Ovary (tissue), 9 donors: ENCODE measurements around the gene PA2G4. TPM values are rescaled to one million over a fixed set of nuclear protein-coding genes. Genes with fewer than 3 reads are reported as not detected.

Experiments used
- DNase-seq, 5 donors: peaks; one replicate each; pipeline ENCODE4 v3.0.0-alpha.2; 2019 to 2020
- H3K27ac ChIP-seq, 2 donors: fragments of 200-600 bp; one replicate each; pipeline versions ENCODE4 v1.5.1 to v1.8.0; 2019 to 2022
- H3K27me3 ChIP-seq: fragments of 200-600 bp; one replicate; pipeline ENCODE4 v1.8.0; 2022
- H3K36me3 ChIP-seq: fragments of 200-600 bp; sonication (generic); one replicate; pipeline ENCODE4 v1.5.1; 2019
- H3K4me1 ChIP-seq: one replicate; pipeline ENCODE4 v1.8.1; 2013; ENCODE audit warnings: mild to moderate bottlenecking, moderate library complexity; ENCODE audit not compliant: insufficient read depth
- H3K4me3 ChIP-seq: fragments of 200-600 bp; sonication (generic); one replicate; pipeline ENCODE4 v1.5.1; 2017
- H3K9me3 ChIP-seq, 2 donors: fragments of 200-600 bp in 1 of 2; sonication (generic) in 1 of 2; one replicate each; pipeline versions ENCODE4 v1.5.1 to v1.8.1; 2013 to 2019; ENCODE audit warnings: mild to moderate bottlenecking in 1 of 2, moderate library complexity in 1 of 2
- EP300 ChIP-seq: sonication (generic); formaldehyde crosslinking; IDR thresholded peaks from one replicate; pipeline ENCODE4 v1.6.1; 2017; ENCODE audit warnings: antibody characterized with exemption
- POLR2A ChIP-seq: fragments of 450-650 bp; IDR thresholded peaks from one replicate; pipeline ENCODE4 v1.6.1; 2017; ENCODE audit warnings: antibody characterized with exemption, mild to moderate bottlenecking, moderate library complexity
- WGBS, 3 donors: extraction: QIAGEN DNeasy Blood & Tissue Kit in 1 of 3; methylation state at CpG; one replicate each; pipeline versions ENCODE4 v1.1.5 to v1.1.7; 2013 to 2017; 5-methylcytosine and 5-hydroxymethylcytosine counted together
- intact Hi-C, 4 donors: fragments of 100-400 bp; cut with DNase I; formaldehyde crosslinking; loops; one replicate each; pipeline versions ENCODE4 v1.11.0 to v1.15.1; 2022 to 2023
- polyA plus RNA-seq, 2 donors: library from polyadenylated mRNA; stranded (reverse); fragments of 200-250 nt in 1 of 2; fragments of 350-450 nt in 1 of 2; fragmentation: Illumina TruSeq in 1 of 2; extraction: RNeasy Lipid Tissue Mini Kit (QIAGEN cat#74804) in 1 of 2; gene quantifications; one replicate each; pipeline ENCODE4 v1.2.3, GENCODE V29; 2013 to 2014
- total RNA-seq, 7 donors: library from RNA; depleted of rRNA in 2 of 7; stranded (reverse); fragments of >200 nt in 2 of 7; fragmentation: NEBNext Ultra II Directional in 3 of 7; extraction: Animal tissue kit (Norgen Biotek cat#: 25700) in 3 of 7; gene quantifications; one replicate each; pipeline versions ENCODE4 v1.1.0 to v1.2.4, GENCODE V29; 2016 to 2023
- TF ChIP-seq, protein P1 (sequence below), 3 donors: fragments of 450-650 bp in 2 of 3; fragments of 200-600 bp in 1 of 3; IDR thresholded peaks; one replicate each; pipeline versions ENCODE4 v1.5.1 to v1.8.0; 2016 to 2022; ENCODE audit warnings: antibody characterized with exemption in 3 of 3, mild to moderate bottlenecking in 1 of 3
- donor health status: DM: no; HTN: no; CAD: no; lungs with moderate emphysema.
- donor health status: DM: no; HTN: no; CAD: no.
- donor health status: Bipolar disorder and iron deficiency.
- donor health status: DM: yes; HTN: yes; CAD: no.
- donor health status: DM: no; HTN: no; CAD: no.
- donor health status: DM: yes; HTN: yes; CAD: no.

The PA2G4 gene
- total and polyA plus RNA-seq, 9 donors, result 65.6 to 219 (median 79.7) TPM

DNA sequence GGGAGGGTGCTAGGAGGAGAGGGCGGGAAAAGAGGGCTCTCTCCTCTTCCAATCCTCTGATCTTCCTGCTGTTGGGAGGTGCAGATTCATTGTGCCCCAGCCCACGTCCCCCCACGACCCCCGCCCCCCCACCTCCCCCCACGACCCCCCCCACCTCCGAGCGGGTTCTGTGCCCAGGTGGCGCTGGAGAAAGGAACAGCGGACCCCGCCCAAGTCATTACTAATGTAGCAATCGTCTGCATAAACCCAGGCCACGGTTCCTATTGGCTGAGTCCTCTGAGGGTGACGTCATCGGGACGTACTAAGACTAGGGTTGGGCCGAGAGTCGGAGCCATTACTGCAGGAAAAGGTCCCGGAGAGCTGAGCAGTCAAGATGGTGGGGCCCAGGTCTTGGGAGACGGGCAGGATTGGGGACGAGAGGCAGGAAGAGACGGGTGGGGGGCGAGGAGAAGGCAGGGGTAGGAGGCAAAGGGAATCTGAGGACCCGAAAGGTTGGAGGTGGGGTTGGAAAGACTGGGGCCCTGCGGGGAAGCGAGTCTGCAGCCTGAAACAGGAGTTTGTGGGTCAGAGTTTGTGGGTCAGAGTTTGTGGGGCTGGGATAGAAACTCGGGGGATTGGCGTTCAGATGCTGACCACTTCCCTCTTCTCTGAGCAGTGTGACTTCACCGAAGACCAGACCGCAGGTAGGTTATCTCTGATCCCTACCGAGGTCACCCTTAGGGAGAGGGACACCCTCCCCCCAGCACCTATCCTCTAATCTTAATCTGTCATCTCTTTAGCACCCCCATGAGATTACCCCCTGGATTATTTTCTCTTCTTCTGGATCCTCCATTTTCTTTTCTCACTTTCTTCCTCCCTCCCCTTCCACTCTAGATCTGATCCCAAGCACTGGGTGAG is 53.9 kb downstream of the PA2G4 start, which contains the start of gene MYL6:
TSS of gene MYL6 (plus strand) at position 331 of the 897 bp plus-strand sequence. CDS start at position 374, 43 bp downstream.
- H3K27ac ChIP-seq, result peak within 1 kb of the TSS; percentile 82 to 91
- H3K4me1 ChIP-seq, result peaks cover 3% of the 10 kb centered on the region
- intact Hi-C loops, result loop anchor here in 2 of 4 donors (2.0 to 5.0 kb wide), 3 partner anchors 31 to 64 kb away; partner anchors contain the start of genes NABP2 (in 1 of the 2) and RNF41 (in 1 of the 2)
- no peaks in the 10 kb centered on the region for H3K9me3 ChIP-seq
- WGBS, 3 donors, result 0 to 1% (median 1%) methylated on average over 30 of the region's 30 CpGs
- TF ChIP-seq POLR2A (peak; percentile 100), EP300 (no peak)
- TF ChIP-seq, protein P1, sequence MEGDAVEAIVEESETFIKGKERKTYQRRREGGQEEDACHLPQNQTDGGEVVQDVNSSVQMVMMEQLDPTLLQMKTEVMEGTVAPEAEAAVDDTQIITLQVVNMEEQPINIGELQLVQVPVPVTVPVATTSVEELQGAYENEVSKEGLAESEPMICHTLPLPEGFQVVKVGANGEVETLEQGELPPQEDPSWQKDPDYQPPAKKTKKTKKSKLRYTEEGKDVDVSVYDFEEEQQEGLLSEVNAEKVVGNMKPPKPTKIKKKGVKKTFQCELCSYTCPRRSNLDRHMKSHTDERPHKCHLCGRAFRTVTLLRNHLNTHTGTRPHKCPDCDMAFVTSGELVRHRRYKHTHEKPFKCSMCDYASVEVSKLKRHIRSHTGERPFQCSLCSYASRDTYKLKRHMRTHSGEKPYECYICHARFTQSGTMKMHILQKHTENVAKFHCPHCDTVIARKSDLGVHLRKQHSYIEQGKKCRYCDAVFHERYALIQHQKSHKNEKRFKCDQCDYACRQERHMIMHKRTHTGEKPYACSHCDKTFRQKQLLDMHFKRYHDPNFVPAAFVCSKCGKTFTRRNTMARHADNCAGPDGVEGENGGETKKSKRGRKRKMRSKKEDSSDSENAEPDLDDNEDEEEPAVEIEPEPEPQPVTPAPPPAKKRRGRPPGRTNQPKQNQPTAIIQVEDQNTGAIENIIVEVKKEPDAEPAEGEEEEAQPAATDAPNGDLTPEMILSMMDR (IDR thresholded peaks at IDR 0.05), result peak in 2 of 3 donors; percentile 4 to 9
- no peaks in the 10 kb centered on the region for H3K27me3 ChIP-seq
- peak; percentile 93 to 98 (median 97) for DNase-seq
- H3K36me3 ChIP-seq, result no peaks in the 10 kb centered on the region
- peak within 1 kb of the TSS; percentile 97 for H3K4me3 ChIP-seq

GRCh38 chr12:56158926-56159461 is 54.6 kb downstream of the PA2G4 start:
- Histone ChIP-seq H3K36me3 (no peaks in the 10 kb centered on the region), H3K4me3 (peak overlapping the region; percentile 97), H3K27me3 (no peaks in the 10 kb centered on the region), H3K27ac (peak overlapping the region; percentile 82 to 91), H3K9me3 (no peaks in the 10 kb centered on the region), H3K4me1 (peaks cover 1% of the 10 kb centered on the region)
- DNase-seq, result peak; percentile 57 to 77 (median 70)
- TF ChIP-seq, protein P1 (IDR thresholded peaks at IDR 0.05), result no peak
- no peak for TF ChIP-seq POLR2A
- no peak for TF ChIP-seq EP300
- 0 to 1% (median 0%) methylated on average over 6 of the region's 6 CpGs for WGBS, 3 donors
- intact Hi-C loops, result loop anchor here in 2 of 4 donors (2.0 to 5.0 kb wide), 3 partner anchors 32 to 63 kb away; partner anchors contain the start of genes NABP2 (in 1 of the 2) and RNF41 (in 1 of the 2)

- TF ChIP-seq POLR2A (no peak), EP300 (no peak)
- TF ChIP-seq, protein P1 (IDR thresholded peaks at IDR 0.05), result no peak
- H3K27ac ChIP-seq, result peak overlapping the region; percentile 82 to 91
- peak in 1 of 5 donors; percentile 33 for DNase-seq
- 12 to 22% (median 13%) methylated on average over 8 of the region's 8 CpGs for WGBS, 3 donors
- no peaks in the 10 kb centered on the region for H3K27me3 ChIP-seq
- peak overlapping the region; percentile 97 for H3K4me3 ChIP-seq
- H3K9me3 ChIP-seq, result no peaks in the 10 kb centered on the region
- no peaks in the 10 kb centered on the region for H3K36me3 ChIP-seq
- intact Hi-C loops, result loop anchor here in 3 of 4 donors (2.0 to 5.0 kb wide), 5 partner anchors 31 to 63 kb away; partner anchors contain the start of genes RNF41 (in 2 of the 3) and NABP2 (in 1 of the 3)
- peaks cover 1% of the 10 kb centered on the region for H3K4me1 ChIP-seq
Observed at GRCh38 chr12:56159482-56160192, 55.3 kb downstream of the PA2G4 start.
